22Rv1 (cell line): ENCODE data around the gene ECD.

Experiments used
- CTCF ChIP-seq: fragments of 450-650 bp; IDR thresholded peaks from 2 replicates; pipeline ENCODE4 v1.5.1; 2017; ENCODE audit warnings: mild to moderate bottlenecking
- ZFX ChIP-seq: fragments of 450-650 bp; IDR thresholded peaks from 2 replicates; pipeline ENCODE4 v1.6.1; 2017; ENCODE audit warnings: antibody characterized with exemption, borderline replicate concordance

DNA sequence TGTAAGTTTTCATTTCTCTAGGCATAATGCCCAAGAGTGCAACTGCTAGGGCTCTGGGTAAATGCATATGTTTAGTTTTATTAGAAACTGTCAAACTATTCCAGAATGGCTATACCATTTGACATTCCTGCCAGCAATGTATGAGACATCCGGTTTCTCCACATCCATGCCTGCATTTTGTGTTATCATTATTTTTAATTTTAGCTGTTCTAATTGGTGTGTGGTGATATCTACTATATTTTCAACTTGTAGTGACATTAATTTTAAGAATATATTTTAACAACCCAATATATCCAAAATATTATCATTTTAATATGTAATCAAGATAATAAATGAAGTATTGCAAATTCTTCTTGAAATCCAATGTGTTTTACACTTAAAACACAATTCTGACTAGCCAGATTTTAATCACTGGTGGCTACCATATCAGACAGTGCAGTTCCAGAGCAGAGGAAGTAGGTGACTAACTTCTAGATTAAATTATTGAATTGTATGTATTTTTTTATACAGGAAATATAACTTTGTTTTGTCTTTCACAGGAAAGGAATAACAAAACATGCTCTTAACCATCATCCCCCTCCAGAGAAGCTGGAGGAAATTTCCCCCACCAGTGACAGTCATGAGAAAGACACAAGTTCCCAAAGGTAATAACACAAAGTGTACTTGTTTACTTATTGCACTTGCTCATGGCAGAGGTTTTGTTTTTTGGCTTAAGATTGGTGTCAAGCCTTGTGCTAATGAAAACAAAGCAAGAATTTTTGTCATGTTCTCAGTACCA is 6.5 kb upstream of the ECD start:
- TF ChIP-seq CTCF = no peak
- no peak for TF ChIP-seq ZFX
